Panc1 (cell line): ENCODE results near the gene CREB3L1. TPM values are rescaled to one million over a fixed set of nuclear protein-coding genes. Genes with fewer than 3 reads are reported as not detected.

Experiments
- ATAC-seq: fragments of 200-7000 bp; cut with Tn5 transposase; 2 replicates; pipeline ENCODE4 v1.9.1; 2020; ENCODE audit warnings: mild to moderate bottlenecking, moderate library complexity
- BruUV-seq: library from RNA; stranded (reverse); fragments of 400-500 nt; replicated peaks from 2 replicates; lab custom pipeline; 2021; lab: Mats Ljungman, UMichigan
- CTCF ChIA-PET: fragments of 300-600 bp; sonication (Branson Sonifier 250); formaldehyde crosslinking; loops from one replicate; lab custom pipeline; 2022; ENCODE audit warnings: antibody characterized with exemption; lab: Charles Lee
- POLR2A ChIA-PET: fragments of 300-600 bp; sonication (Branson Sonifier 250); formaldehyde crosslinking; loops from one replicate; lab custom pipeline; 2022; ENCODE audit warnings: antibody characterized with exemption; lab: Charles Lee
- DNase-seq: peaks from one replicate; pipeline ENCODE4 v3.0.0-alpha.2; 2010; ENCODE audit warnings: low read depth, low spot score
- H3K27ac ChIP-seq: 2 replicates; pipeline ENCODE4 v1.5.1; 2011; ENCODE audit warnings: mild to moderate bottlenecking, low read length, inconsistent platforms
- H3K27me3 ChIP-seq: fragments of 200-500 bp; sonication (Bioruptor generic); 2 replicates; pipeline ENCODE4 v1.6.0; 2014; ENCODE audit warnings: low read length, inconsistent platforms; ENCODE audit not compliant: control insufficient read depth, insufficient read depth
- H3K36me3 ChIP-seq: fragments of 200-500 bp; sonication (Bioruptor generic); 2 replicates; pipeline ENCODE4 v1.5.1; 2014; ENCODE audit warnings: inconsistent platforms, mild to moderate bottlenecking, low read length, moderate library complexity; ENCODE audit not compliant: control insufficient read depth, insufficient read depth
- H3K4me1 ChIP-seq: 2 replicates; pipeline ENCODE4 v1.5.1; 2011; ENCODE audit warnings: inconsistent platforms, mild to moderate bottlenecking, low read length, moderate library complexity; ENCODE audit not compliant: control insufficient read depth, insufficient read depth
- H3K4me3 ChIP-seq, 2 experiments: 2 replicates each; pipeline ENCODE4 v1.5.1; 2011 to 2012; ENCODE audit warnings: low read depth in 2 of 2, low read length in 2 of 2, mild to moderate bottlenecking in 2 of 2, inconsistent platforms in 1 of 2, moderate library complexity in 1 of 2
- H3K9me3 ChIP-seq: fragments of 200-500 bp; sonication (Bioruptor generic); 2 replicates; pipeline ENCODE4 v1.5.1; 2014; ENCODE audit warnings: low read depth, mild to moderate bottlenecking, inconsistent platforms, low read length, moderate library complexity; ENCODE audit not compliant: control insufficient read depth, insufficient read depth
- POLR2AphosphoS5 ChIP-seq: IDR thresholded peaks from 2 replicates; pipeline ENCODE4 v1.6.1; 2012; ENCODE audit warnings: mild to moderate bottlenecking, low read depth, low read length, moderate library complexity
- REST ChIP-seq, 2 experiments: IDR thresholded peaks; 2 replicates each; pipeline ENCODE4 v1.6.1; 2011 to 2012; ENCODE audit warnings: low read depth in 2 of 2, control low read depth in 1 of 2, low read length in 1 of 2, mild to moderate bottlenecking in 1 of 2, moderate library complexity in 1 of 2; ENCODE audit not compliant: insufficient read depth in 1 of 2
- SIN3A ChIP-seq: IDR thresholded peaks from 2 replicates; pipeline ENCODE4 v1.6.1; 2012; ENCODE audit warnings: low read depth, mild to moderate bottlenecking, low read length, moderate library complexity, borderline replicate concordance; ENCODE audit not compliant: insufficient read depth
- TCF7L2 ChIP-seq: IDR thresholded peaks from 2 replicates; pipeline ENCODE4 v1.6.1; 2011; ENCODE audit warnings: mild to moderate bottlenecking, low read depth, low read length, inconsistent platforms
- in situ Hi-C: cut with HindIII; loops from 2 replicates; pipeline ENCODE4 v1.10.0; 2016; ENCODE audit warnings: low sequenced_read_pairs, low pct_unique_long_range_greater_than_20kb
- intact Hi-C: fragments of 100-400 bp; cut with micrococcal nuclease; formaldehyde crosslinking; loops from one replicate; pipeline ENCODE4 v1.10.0; 2022; ENCODE audit not compliant: unreplicated experiment
- total RNA-seq: library from RNA; stranded (reverse); gene quantifications from one replicate; pipeline ENCODE4 v1.2.1, GENCODE V29; 2021; ENCODE audit not compliant: unreplicated experiment
- TF ChIP-seq, protein P1 (sequence below): fragments of 450-650 bp; IDR thresholded peaks from 2 replicates; pipeline ENCODE4 v1.5.1; 2017; ENCODE audit warnings: mild to moderate bottlenecking

CREB3L1 gene
- total RNA-seq, 1 experiment from 2014 or later = 35.6 TPM

- Histone ChIP-seq H3K9me3 (no peaks in the 10 kb centered on the region), H3K4me3 (no peak overlapping the region), H3K27ac (no peak overlapping the region), H3K27me3 (peaks cover 13% of the 10 kb centered on the region), H3K36me3 (no peaks in the 10 kb centered on the region), H3K4me1 (peaks cover 7% of the 10 kb centered on the region)
- intact Hi-C loops = no loop called here
- DNase-seq = no peak
- ChIA-PET POLR2A (no interaction called here), CTCF (no interaction called here)
- no peak for ATAC-seq
- no TSS peak for BruUV-seq
- TF ChIP-seq TCF7L2 (no peak), POLR2AphosphoS5 (no peak), SIN3A (no peak), REST (IDR thresholded peaks at IDR 0.05; ENCODE audit: insufficient read depth in 1 of 2, low read depth in 2 of 2, low read length in 1 of 2) (no peak)
- TF ChIP-seq, protein P1, sequence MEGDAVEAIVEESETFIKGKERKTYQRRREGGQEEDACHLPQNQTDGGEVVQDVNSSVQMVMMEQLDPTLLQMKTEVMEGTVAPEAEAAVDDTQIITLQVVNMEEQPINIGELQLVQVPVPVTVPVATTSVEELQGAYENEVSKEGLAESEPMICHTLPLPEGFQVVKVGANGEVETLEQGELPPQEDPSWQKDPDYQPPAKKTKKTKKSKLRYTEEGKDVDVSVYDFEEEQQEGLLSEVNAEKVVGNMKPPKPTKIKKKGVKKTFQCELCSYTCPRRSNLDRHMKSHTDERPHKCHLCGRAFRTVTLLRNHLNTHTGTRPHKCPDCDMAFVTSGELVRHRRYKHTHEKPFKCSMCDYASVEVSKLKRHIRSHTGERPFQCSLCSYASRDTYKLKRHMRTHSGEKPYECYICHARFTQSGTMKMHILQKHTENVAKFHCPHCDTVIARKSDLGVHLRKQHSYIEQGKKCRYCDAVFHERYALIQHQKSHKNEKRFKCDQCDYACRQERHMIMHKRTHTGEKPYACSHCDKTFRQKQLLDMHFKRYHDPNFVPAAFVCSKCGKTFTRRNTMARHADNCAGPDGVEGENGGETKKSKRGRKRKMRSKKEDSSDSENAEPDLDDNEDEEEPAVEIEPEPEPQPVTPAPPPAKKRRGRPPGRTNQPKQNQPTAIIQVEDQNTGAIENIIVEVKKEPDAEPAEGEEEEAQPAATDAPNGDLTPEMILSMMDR = no peak
- in situ Hi-C loops = no loop called here
Observed at GRCh38 chr11:46335890-46336562, 58.6 kb downstream of the CREB3L1 start.

- POLR2A ChIA-PET = no interaction called here
- CTCF ChIA-PET = no interaction called here
- in situ Hi-C loops = no loop called here
- intact Hi-C loops = no loop called here
- H3K9me3 ChIP-seq = no peaks in the 10 kb centered on the region
- ATAC-seq = no peak
- peaks cover 7% of the 10 kb centered on the region for H3K27me3 ChIP-seq
- peaks cover 7% of the 10 kb centered on the region for H3K4me1 ChIP-seq
- TF ChIP-seq SIN3A = no peak
- TF ChIP-seq POLR2AphosphoS5 = no peak
- TF ChIP-seq REST (IDR thresholded peaks at IDR 0.05; ENCODE audit: insufficient read depth in 1 of 2, low read depth in 2 of 2, low read length in 1 of 2) = no peak
- no peak for TF ChIP-seq TCF7L2
- H3K27ac ChIP-seq = no peak overlapping the region
- H3K4me3 ChIP-seq = no peak overlapping the region
- no peaks in the 10 kb centered on the region for H3K36me3 ChIP-seq
- DNase-seq = no peak
- BruUV-seq = no TSS peak
Observed at GRCh38 chr11:46336563-46337180, 59.2 kb downstream of the CREB3L1 start.
